SK-N-SH (cell line): ENCODE data around the gene RPP30.

Source experiments
- CHD2 ChIP-seq: fragments of 150-350 bp; IDR thresholded peaks from 2 replicates; pipeline ENCODE4 v1.6.1; 2018; ENCODE audit warnings: low read length; ENCODE audit not compliant: partially characterized antibody
- TCF12 ChIP-seq: IDR thresholded peaks from 2 replicates; pipeline ENCODE4 v1.4.0; 2012

- TF ChIP-seq TCF12 (no peak), CHD2 (no peak)
Observed at GRCh38 chr10:90916392-90917237, 44.8 kb downstream of the RPP30 start.
